ENCODE results near the gene MTHFD1. TPM values are rescaled to one million over a fixed set of nuclear protein-coding genes. Genes with fewer than 3 reads are reported as not detected.
"Not testable (repeated sequence)": the region's sequence is repeated elsewhere in the genome, so short reads cannot be mapped to it uniquely, and the experiment has no call there.

The MTHFD1 gene
- 100 to 1,000 TPM; 142 to 282 TPM for total RNA-seq

DNA sequence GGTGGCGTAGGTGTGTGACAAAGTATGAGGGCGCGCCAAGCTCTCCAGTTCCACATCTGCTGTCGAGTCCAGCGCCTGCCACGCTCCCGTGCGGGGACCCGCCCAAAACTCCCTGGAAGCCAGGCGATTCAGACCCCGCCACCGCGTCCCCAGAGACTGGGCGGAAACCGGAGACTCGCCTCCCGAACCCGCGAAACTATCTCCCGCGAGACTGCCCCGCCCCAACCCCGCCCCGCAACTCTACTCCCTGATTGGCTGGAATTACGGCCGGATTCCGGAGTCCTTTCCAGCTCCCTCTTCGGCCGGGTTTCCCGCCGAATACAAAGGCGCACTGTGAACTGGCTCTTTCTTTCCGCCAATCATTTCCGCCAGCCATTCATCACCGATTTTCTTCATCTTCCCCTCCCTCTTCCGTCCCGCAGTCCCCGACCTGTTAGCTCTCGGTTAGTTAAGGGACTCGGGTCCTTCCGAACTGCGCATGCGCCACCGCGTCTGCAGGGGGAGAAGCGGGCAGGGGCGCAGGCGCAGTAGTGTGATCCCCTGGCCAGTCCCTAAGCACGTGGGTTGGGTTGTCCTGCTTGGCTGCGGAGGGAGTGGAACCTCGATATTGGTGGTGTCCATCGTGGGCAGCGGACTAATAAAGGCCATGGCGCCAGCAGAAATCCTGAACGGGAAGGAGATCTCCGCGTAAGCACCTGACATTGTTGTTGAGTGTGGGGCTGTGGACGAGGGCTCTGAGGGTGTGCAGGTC is at the start of gene MTHFD1:
Gene MTHFD1, plus strand, starts transcription at position 572 of the 751 bp plus-strand sequence. Its CDS starts 75 bp downstream, at position 647.
- Mint-ChIP-seq H3K27me3 (no peaks in the 10 kb centered on the region), H3K4me1 (peaks cover 13% of the 10 kb centered on the region), H3K27ac (peak within 1 kb of the TSS; percentile 95), H3K9me3 (no peaks in the 10 kb centered on the region), H3K4me3 (peak within 1 kb of the TSS; percentile 95), H3K36me3 (ENCODE audit: low read depth) (peaks cover 47% of the 10 kb centered on the region)
- peak; percentile 94 for ATAC-seq (replicated peaks)

DNA sequence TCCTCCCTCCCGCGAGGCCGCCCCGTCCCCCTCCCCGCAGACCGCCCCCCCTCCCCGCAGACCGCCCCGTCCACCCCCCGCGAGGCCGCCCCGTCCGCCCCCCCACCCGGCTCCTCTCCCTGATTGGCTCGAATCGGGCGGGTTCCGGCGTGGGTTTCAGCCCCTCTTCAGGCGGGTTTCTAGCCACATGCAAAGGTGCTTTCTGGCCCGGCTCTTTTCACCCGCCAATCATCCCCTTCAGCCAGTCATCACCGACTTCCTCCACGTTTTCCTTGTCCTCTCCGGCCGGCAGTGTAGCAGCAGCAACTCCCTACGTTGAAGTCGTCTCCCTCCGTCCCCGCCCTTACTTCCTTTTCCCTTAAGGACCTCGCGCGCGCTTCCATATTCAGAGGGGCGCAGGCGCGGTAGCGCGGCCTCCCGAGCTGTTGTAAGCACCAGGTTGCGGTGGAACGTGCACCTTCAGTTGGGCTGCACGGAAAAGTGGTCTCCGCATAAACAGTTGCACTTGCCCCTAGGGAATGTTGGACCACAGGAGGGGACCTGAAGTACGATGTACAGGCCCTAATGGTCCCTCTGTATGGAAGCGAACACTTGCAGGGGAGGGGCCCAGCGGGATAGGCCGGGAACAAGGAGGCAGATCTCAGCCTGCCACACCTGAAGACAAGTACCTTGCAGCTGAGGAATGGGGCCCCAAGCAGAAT is 49.4 kb upstream of the MTHFD1 start:
- H3K27ac Mint-ChIP-seq, result peak overlapping the region; percentile 65
- H3K36me3 Mint-ChIP-seq (ENCODE audit: low read depth), result no peaks in the 10 kb centered on the region
- peaks cover 5% of the 10 kb centered on the region for H3K4me1 Mint-ChIP-seq
- H3K27me3 Mint-ChIP-seq, result no peaks in the 10 kb centered on the region
- peak overlapping the region; percentile 83 for H3K4me3 Mint-ChIP-seq
- ATAC-seq (replicated peaks), result peak; percentile 90
- no peaks in the 10 kb centered on the region for H3K9me3 Mint-ChIP-seq

DNA sequence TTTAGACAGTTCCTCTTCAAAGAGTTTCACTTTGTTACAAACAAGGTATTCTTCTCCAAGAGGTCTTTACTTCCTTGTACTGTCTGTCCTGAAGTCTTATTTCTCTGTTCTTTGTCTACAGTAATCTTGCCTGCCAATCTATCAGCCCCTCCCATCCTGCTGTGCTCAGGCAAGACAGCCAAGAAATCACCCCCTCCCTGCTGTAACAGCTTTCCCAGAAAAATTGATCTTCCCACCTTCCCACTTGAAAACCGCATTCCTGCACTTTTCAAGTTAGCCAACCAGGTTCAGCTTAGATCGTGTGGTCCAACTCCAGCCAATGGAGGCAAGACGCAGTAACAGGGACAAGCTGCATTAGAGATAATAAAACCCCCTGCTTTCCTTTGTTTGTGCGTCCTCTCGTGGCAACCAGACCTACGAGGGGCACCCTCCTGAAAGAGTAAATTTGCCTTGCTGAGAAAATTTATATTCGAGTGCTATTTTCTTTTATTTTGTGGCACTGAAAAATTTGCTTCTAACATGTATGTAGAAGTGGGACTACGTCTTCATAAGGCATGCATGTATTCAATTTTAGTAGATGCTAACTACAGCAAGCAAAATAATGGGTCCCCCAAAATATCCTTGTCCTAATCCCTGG is 47.5 kb upstream of the MTHFD1 start:
- Mint-ChIP-seq H3K27me3 (no peaks in the 10 kb centered on the region), H3K9me3 (no peaks in the 10 kb centered on the region), H3K36me3 (ENCODE audit: low read depth) (no peaks in the 10 kb centered on the region), H3K27ac (no peak overlapping the region), H3K4me1 (peaks cover 5% of the 10 kb centered on the region), H3K4me3 (no peak overlapping the region)
- ATAC-seq (replicated peaks), result no peak

DNA sequence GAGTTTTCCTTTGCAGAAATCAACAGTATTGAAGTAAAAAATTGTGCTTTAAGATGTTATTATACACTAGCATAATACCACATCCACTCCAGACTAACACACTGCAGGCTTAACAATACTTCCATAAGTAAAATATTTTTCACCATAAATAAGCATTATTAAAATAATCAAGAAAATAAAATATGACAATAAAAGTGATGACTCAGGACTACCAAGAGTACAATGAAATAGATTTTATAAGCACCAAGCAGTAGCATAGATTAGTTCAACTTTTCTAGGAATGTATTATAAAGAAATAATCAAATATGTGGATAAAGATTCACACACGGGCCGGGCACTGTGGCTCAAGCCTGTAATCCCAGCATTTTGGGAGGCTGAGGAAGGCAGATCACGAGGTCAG is 40.4 kb upstream of the MTHFD1 start:
- Mint-ChIP-seq H3K27me3 (no peaks in the 10 kb centered on the region), H3K27ac (no peak overlapping the region), H3K9me3 (no peaks in the 10 kb centered on the region), H3K4me1 (no peaks in the 10 kb centered on the region), H3K36me3 (ENCODE audit: low read depth) (no peaks in the 10 kb centered on the region), H3K4me3 (no peak overlapping the region)
- no peak for ATAC-seq (replicated peaks)

DNA sequence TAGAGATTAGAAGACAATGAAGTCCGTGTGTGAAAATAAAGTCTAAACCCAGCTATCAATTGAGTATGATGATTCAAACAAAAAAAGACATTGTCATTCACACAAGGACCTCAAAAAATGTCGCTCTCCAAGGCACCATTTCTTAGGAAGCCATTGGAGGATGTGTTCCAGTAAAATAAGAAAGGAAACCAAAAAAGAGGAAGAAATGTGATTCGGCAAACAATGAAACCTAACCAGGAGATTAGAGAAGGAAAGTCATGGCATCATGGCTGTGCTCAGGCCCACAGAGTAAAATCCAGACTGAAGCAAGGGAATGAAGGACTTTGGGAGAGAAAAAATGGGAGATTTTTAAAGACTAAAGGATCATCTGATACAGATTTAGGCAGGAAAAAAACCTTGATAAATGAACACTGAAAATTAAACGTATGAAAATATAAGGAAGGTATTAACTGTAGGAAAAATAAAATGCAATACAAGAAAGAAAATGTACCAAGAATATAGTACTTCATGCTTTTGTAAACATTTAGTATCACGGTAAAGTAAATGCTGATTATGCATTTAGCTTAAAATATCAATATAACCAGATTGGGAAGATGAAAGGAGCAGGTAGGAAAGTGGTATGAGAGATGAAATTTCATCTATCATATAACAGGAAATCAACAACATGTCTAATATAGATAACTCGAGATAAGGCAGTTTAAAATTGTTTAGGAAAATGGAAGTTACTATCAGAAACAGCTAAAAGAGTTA is 38.2 kb upstream of the MTHFD1 start:
- H3K4me3 Mint-ChIP-seq, result no peak overlapping the region
- H3K4me1 Mint-ChIP-seq, result no peaks in the 10 kb centered on the region
- H3K9me3 Mint-ChIP-seq, result no peaks in the 10 kb centered on the region
- H3K27ac Mint-ChIP-seq, result no peak overlapping the region
- H3K36me3 Mint-ChIP-seq (ENCODE audit: low read depth), result no peaks in the 10 kb centered on the region
- no peak for ATAC-seq (replicated peaks)
- no peaks in the 10 kb centered on the region for H3K27me3 Mint-ChIP-seq

DNA sequence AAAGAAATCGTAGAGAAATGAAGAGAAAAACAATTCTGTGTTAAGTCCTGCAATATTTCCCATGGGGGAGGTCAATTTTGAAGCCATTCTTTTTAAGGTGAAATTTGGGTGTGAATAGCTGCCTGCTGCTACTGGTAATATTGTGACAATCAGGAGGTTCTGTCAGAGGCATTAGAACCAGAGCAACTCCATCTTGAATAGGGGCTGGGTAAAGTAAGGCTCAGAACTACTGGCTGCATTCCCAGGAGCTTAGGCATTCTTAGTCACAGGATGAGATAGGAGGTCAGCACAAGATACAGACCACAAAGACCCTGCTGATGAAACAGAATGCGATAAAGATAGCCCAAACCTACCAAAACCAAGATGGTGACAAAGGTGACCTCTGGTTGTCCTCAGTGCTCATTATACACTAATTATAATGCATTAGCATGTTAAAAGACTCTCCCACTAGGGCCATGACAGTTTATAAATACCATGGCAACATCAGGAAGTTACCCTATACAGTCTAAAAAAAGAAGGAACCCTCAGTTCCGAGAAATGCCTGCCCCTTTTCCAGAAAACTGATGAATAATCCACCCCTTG is 24.8 kb upstream of the MTHFD1 start:
- Mint-ChIP-seq H3K9me3 (no peaks in the 10 kb centered on the region), H3K27ac (no peak overlapping the region), H3K4me1 (no peaks in the 10 kb centered on the region), H3K36me3 (ENCODE audit: low read depth) (no peaks in the 10 kb centered on the region), H3K4me3 (no peak overlapping the region), H3K27me3 (no peaks in the 10 kb centered on the region)
- ATAC-seq (replicated peaks), result no peak

DNA sequence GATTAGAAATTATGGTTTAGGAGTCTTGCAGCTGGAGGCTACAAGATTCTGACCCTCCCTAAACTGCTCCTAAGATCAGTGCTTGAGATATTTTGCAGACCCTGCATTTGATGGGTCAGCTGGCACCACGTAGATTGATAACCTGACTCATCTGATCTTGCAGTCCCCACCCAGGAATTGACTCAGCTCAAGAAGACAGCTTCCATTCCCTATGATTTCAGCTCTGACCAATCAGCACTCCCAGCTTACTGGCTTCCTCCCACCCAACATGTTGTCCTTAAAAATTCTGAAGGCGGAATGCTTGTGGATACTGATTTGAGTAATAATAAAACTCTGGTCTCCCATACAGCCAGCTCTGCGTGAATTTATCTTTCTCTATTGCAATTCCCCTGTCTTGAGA is 23.2 kb upstream of the MTHFD1 start:
- Mint-ChIP-seq H3K27me3 (no peaks in the 10 kb centered on the region), H3K36me3 (ENCODE audit: low read depth) (no peaks in the 10 kb centered on the region), H3K9me3 (no peaks in the 10 kb centered on the region), H3K4me1 (no peaks in the 10 kb centered on the region), H3K4me3 (no peak overlapping the region), H3K27ac (no peak overlapping the region)
- ATAC-seq (replicated peaks), result no peak

DNA sequence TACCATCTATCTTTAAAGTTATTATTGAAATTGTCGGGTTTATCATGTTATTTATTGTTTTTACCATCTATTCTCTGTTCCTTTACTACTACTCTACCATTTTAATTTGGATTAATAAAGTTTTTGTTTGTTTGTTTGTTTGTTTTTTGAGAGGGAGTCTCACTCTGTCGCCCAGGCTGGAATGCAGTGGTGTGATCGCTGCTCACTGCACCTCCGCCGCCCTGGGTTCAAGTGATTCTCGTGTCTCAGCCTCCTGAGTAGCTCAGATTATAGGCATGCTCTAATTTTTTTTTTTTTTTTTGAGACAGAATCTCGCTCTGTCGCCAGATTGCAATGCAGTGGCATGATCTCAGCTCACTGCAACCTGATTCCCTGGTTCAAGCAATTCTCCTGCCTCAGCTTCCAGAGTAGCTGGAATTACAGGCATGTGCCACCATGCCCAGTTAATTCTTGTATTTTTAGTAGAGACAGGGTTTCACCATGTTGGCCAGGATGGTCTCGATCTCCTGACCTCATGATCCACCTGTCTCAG is 22.7 kb upstream of the MTHFD1 start:
- not testable (repeated sequence) for ATAC-seq (replicated peaks); H3K36me3 Mint-ChIP-seq (ENCODE audit: low read depth)

DNA sequence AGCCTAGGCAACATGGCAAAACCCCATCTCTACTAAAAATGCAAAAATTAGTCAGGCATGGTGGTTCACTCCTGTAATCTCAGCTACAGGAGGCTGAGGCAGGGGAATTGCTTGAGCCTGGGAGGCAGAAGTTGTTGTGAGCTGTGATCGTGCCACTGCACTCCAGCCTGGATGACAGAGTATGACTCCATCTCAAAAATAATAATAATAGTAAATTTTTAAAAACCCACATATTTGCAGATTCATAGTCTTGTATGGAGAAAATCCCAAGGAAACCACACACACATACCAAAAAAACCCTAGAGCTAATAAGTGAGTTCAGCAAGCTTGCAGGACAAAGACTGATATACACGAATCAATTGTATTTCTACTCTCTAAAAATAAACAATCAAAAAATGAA is 19.0 kb upstream of the MTHFD1 start:
- no peak overlapping the region for H3K27ac Mint-ChIP-seq
- no peak for ATAC-seq (replicated peaks)
- no peaks in the 10 kb centered on the region for H3K27me3 Mint-ChIP-seq
- no peak overlapping the region for H3K4me3 Mint-ChIP-seq
- H3K36me3 Mint-ChIP-seq (ENCODE audit: low read depth), result no peaks in the 10 kb centered on the region
- no peaks in the 10 kb centered on the region for H3K4me1 Mint-ChIP-seq
- H3K9me3 Mint-ChIP-seq, result no peaks in the 10 kb centered on the region

More for the DNA sequence above, 22.7 kb upstream of the MTHFD1 start:
- H3K4me1 Mint-ChIP-seq, H3K27ac Mint-ChIP-seq, H3K9me3 Mint-ChIP-seq, H3K27me3 Mint-ChIP-seq, H3K4me3 Mint-ChIP-seq: not testable (repeated sequence)

DNA sequence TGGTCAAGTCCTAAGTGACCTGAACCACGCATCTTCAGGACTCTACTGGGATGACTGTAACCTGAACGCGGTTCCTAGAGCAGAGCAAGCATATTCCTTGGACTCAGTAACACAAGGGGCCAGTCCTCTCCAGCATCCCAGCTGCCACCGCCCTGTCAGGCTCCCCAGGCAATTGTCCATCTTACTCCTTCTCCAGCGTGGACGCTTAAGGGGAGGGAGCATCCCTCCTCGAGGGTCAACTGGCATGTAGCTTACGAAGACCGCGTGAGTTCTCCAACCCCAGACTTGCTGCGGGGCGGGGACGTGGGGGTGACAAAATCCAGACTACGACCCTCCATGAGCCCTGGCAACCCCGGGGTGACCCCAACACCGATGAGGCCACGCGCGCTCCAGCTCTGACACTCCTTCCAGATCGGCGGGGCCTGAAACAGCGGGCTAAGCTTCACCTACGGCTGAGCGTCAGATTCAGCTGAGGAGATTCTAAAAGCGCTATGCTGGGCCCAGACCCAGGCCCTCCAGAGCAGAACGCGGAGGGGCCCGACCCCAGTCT is 846 bp upstream of the MTHFD1 start:
- H3K27ac Mint-ChIP-seq, result peak overlapping the region; percentile 95
- H3K4me3 Mint-ChIP-seq, result peak overlapping the region; percentile 95
- H3K4me1 Mint-ChIP-seq, result peaks cover 12% of the 10 kb centered on the region
- ATAC-seq (replicated peaks), result peak; percentile 1
- H3K9me3 Mint-ChIP-seq, result no peaks in the 10 kb centered on the region
- no peaks in the 10 kb centered on the region for H3K27me3 Mint-ChIP-seq
- H3K36me3 Mint-ChIP-seq (ENCODE audit: low read depth), result peaks cover 42% of the 10 kb centered on the region

DNA sequence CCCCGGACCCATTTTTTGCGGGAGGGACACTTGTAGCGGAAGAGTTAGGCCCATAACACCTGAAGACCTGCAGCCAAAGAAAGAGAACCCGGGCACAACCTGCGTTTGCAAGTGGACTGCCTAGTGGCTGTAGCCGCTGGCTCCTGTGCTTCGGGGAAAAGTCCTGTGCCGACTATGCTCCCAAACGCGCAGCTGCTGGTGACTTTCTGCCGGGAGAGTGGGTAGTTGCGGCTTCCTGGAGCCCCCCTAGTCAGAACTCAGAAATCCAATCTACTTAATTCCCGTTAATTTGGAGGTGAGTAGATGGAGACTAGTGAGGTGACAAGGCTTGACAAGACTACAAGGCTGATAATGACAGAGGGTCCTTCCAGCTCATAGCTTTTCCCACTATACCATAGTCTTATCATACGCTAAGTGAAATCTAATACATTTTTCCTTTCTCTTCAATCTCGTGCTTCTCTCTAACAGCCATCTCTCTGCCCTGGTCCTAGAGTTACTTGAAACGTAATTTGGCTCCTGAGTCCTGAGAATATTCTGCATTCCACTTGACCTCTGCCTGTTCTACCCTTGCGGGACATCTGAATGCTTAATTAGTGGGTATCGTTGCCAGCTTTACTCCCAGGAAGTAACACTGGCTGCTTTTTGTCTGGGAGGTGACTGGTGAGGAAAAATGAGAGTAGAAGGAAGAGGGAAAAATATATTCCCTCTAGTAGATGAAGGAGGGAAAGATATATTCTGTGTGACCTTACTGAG is 556 bp downstream of the MTHFD1 start:
- ATAC-seq (replicated peaks), result peak; percentile 3

DNA sequence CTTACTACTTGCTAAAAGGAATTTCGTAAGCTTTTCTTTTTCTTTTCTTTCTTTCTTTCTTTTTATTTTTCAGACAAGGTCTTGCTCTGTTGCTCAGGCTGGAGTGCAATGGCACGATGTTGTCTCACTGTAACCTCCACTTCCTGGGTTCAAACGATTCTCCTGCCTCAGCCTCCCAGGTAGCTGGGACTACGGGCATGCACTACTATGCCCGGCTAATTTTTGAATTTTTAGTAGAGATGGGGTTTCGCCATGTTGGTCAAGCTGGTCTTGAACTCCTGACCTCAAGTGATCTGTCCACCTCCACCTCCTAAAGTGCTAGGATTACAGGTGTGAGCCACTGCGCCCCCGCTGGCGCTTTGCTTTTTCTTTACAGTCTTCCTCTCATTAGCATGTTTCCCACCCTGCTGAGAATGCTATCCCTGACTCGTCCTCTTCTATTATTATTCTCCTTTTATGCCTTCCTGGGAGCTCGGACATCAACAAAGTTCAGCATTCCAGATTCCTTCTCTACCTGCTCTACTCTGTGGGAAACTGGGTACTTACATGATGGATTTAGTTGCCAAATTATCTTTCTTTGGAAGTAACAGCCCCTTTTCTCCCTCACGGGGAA is 3.1 kb downstream of the MTHFD1 start:
- H3K27ac Mint-ChIP-seq, result peak overlapping the region; percentile 2
- peaks cover 17% of the 10 kb centered on the region for H3K4me1 Mint-ChIP-seq
- ATAC-seq (replicated peaks), result no peak
- no peaks in the 10 kb centered on the region for H3K27me3 Mint-ChIP-seq
- peaks cover 59% of the 10 kb centered on the region for H3K36me3 Mint-ChIP-seq (ENCODE audit: low read depth)
- no peaks in the 10 kb centered on the region for H3K9me3 Mint-ChIP-seq
- H3K4me3 Mint-ChIP-seq, result peak overlapping the region; percentile 95

More for the DNA sequence above, 556 bp downstream of the MTHFD1 start:
- H3K4me3 Mint-ChIP-seq, result peak overlapping the region; percentile 95
- peak overlapping the region; percentile 95 for H3K27ac Mint-ChIP-seq
- H3K36me3 Mint-ChIP-seq (ENCODE audit: low read depth), result peaks cover 53% of the 10 kb centered on the region
- peaks cover 13% of the 10 kb centered on the region for H3K4me1 Mint-ChIP-seq
- H3K27me3 Mint-ChIP-seq, result no peaks in the 10 kb centered on the region
- no peaks in the 10 kb centered on the region for H3K9me3 Mint-ChIP-seq

DNA sequence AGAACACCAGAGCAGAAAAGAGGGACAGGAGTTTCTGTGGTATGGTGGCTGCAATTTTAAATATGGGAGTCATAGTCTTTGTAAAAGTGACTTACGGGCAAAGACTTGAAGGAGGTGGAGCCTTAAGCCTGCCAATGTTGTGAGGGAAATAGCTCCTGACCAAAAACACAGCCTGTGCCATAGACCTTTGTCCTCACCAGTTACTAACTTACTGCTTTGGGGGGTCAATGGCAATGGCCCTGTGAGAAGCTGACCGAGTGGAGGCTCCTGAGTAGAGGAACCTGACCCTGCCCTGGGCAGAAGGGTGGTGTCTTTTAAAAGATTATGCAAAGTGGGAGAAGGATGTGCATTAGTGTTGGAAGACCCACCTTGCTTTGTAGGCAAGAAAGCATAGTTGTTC is 3.8 kb downstream of the MTHFD1 start:
- H3K27me3 Mint-ChIP-seq, result no peaks in the 10 kb centered on the region
- no peak for ATAC-seq (replicated peaks)
- peaks cover 17% of the 10 kb centered on the region for H3K4me1 Mint-ChIP-seq
- peaks cover 59% of the 10 kb centered on the region for H3K36me3 Mint-ChIP-seq (ENCODE audit: low read depth)
- H3K9me3 Mint-ChIP-seq, result no peaks in the 10 kb centered on the region
- H3K4me3 Mint-ChIP-seq, result peak overlapping the region; percentile 95
- H3K27ac Mint-ChIP-seq, result peak overlapping the region; percentile 2

Data from activated T-helper 17 cell treated with anti-CD3 and anti-CD28 coated beads, Interleukin-2, amount 50 U/mL, for 72 hours (primary cell).